ENCODE data around the gene VPS4B.

GRCh38 chr18:63409301-63409700 lies 13.0 kb downstream of the VPS4B start:
- TF ChIP-seq, protein P1, sequence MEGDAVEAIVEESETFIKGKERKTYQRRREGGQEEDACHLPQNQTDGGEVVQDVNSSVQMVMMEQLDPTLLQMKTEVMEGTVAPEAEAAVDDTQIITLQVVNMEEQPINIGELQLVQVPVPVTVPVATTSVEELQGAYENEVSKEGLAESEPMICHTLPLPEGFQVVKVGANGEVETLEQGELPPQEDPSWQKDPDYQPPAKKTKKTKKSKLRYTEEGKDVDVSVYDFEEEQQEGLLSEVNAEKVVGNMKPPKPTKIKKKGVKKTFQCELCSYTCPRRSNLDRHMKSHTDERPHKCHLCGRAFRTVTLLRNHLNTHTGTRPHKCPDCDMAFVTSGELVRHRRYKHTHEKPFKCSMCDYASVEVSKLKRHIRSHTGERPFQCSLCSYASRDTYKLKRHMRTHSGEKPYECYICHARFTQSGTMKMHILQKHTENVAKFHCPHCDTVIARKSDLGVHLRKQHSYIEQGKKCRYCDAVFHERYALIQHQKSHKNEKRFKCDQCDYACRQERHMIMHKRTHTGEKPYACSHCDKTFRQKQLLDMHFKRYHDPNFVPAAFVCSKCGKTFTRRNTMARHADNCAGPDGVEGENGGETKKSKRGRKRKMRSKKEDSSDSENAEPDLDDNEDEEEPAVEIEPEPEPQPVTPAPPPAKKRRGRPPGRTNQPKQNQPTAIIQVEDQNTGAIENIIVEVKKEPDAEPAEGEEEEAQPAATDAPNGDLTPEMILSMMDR (IDR thresholded peaks at IDR 0.05; ENCODE audit: low read depth, low read length), result no peak
- no peak for TF ChIP-seq POLR2A (IDR thresholded peaks at IDR 0.05; ENCODE audit: extremely low read depth, insufficient read length)
- TF ChIP-seq, protein P2, sequence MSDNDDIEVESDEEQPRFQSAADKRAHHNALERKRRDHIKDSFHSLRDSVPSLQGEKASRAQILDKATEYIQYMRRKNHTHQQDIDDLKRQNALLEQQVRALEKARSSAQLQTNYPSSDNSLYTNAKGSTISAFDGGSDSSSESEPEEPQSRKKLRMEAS (IDR thresholded peaks at IDR 0.05; ENCODE audit: low read depth, low read length), result no peak

All from NB4 (cell line).